ENCODE measurements around the gene BEST2.
A peak's percentile ranks its signal among the peaks of the same experiment; 100 is the strongest.

The BEST2 gene

GRCh38 chr19:12772323-12772722, 20.7 kb downstream of the BEST2 start:
- DNase-seq: no peak

DNA sequence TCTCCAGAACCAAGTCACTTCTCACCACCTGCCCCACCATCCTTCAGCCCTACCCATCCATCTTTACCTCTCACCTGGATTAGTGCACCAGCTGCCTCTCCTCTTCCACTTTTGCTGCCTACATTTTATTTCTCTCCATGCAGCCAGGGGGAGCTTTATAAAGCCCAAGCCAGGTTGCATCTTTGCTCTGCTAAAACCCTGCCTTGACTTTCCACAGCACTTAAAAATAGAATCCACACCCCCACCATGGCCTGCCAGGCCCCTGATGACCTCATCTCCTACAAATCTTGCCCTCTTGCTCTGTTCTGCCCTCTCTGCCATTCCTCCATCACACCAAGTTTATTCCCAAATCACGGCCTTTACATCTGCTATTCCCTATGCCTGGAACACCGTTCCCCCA, 22.0 kb downstream of the BEST2 start:
- DNase-seq: no peak

DNA sequence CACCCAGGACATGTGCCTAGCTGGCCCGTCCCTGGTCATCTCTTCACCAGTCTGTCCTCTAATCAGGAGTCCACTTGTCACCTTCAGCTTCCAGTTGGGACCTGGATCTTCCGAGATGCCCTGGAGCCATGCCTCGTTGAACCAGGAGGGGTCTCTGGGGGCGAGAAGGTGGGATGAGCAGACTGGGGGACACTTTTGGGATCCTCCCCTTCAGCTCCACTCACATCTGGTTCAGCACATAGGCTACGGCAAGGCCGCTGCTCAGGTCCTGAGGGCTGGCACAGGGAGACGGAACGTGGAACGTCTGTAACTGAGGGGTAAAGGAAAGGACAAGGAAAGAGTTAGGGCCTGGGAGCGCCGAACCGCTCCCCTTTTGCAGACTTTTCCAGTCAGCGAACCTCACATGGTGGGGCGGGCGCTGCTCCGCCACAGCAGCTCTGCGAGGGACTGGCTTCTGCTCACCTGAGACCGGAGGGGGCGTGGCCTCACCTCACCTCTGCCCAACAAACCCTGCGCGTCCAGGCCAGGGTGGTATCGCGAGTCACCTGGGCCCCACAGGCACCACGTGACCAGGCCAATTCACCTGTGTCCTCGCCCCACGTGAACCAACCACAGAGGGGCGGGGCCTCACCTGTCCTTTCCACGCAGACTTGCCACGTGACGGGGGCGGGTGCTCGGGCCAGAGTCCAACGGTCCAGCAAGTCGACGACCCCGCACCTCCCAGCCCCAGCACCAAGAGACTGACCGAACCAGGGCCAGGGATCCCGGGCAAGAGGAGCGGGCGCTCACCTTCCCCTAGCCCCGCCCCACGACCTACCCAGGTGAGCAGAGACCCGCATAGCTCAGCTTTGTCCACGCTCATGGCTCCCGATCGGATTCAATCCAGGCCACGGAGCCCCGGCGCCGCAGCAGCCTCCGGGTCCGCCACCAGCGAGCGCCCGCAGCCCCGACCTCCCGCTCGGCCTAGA, 23.3 kb downstream of the BEST2 start, which contains the start of gene HOOK2:
TSS of gene HOOK2 (minus strand) at position 965 of the 968 bp plus-strand sequence. CDS start at position 862, 103 bp downstream.
- DNase-seq: no peak

DNA sequence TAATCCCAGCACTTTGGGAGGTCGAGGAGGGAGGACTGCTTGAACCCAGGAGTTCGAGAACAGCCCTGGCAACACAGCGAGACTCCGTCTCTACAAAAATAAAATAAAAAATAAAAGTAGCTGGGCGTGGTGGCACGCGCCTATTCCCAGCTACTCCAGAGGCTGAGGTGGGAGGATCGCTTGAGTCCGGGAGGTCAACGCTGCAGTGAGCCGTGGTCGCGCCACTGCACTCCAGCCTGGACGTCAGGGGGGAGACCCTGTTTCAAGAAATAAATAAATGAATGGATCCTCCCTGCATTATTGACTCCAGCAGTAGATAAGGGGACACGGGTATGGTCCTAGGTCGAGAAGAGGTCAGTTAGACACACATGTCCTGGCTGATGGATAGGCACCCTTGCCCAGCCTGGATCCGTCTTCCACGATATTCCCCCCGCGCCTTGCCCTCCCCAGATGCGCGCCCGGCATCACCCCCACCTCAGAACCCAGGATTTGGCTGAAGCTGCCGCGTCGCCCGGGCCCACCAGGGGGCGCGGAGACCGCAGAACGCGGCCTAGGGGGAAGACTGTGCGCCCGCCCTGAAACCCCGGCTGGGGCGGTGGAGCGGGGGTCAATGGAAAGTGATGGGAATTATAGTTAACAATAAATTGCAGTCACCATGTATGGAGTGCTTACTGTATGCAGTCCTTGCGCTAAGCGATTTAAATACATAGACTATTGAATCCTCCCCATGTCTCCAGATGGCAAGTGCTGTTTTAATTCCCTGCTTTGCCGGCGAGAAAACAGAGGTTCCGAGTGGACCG, 25.8 kb downstream of the BEST2 start:
- no peak for DNase-seq

GRCh38 chr19:12778017-12778904, 26.7 kb downstream of the BEST2 start:
- peak; percentile 48 for DNase-seq

DNA sequence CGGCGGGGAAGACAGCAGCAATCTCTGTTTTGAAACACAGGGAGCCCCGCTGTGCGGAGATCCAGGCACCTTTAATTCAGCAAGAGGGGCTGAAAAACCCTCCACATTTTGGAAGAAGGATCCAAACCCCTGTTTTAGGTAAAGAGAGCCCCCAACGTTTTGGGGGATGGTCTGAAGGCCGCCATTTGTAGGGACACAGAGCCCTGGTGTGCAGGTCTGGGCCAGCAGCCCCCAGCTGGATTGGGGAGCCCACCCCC, 27.2 kb downstream of the BEST2 start:
- DNase-seq: no peak

GRCh38 chr19:12779162-12779993, 27.8 kb downstream of the BEST2 start:
- DNase-seq: no peak

GRCh38 chr19:12782174-12782423, 30.5 kb downstream of the BEST2 start:
- DNase-seq: no peak

DNA sequence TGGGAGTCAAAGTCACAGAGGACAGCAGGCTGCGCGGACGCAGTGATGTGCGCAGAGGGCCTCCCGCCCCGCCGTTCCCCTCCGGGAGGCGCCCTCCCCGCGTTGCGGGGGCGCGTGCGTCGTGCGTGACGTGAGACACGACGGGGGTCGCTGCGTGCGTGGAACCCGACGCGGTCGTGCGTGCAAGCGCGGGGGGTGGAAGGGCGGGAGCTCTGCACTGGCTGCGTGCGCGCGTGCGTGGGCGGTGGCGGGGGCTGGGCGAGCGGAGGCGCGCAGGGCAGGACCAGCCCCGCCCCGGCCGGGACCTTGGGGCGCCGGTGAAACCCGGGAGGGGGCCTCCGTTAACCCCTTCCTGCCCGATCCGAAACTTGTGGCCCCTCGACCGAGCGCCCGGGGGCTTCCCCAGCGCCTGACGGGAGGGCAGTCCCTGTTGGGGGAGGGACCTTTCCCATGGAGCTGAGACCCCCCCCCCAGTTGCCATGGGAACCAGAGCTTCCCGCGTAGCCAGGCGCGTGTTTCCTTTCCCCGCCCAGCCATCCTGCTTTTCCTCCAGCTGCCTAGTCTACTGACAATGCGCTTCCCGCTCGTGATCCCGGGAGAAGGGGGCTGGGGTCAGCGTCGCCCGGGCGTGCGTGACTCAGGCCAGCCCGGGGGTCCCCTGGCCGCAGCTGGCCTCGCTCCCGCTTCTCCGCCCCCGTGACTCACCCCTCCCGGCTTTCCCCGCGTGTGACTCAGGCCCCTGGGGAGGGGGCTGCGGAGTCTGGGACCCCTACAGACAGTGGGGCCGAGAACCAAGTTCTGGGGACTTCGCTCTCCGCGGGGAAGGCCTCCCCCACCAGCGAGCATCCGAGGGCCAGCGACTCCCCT, 31.1 kb downstream of the BEST2 start:
- DNase-seq: no peak

DNA sequence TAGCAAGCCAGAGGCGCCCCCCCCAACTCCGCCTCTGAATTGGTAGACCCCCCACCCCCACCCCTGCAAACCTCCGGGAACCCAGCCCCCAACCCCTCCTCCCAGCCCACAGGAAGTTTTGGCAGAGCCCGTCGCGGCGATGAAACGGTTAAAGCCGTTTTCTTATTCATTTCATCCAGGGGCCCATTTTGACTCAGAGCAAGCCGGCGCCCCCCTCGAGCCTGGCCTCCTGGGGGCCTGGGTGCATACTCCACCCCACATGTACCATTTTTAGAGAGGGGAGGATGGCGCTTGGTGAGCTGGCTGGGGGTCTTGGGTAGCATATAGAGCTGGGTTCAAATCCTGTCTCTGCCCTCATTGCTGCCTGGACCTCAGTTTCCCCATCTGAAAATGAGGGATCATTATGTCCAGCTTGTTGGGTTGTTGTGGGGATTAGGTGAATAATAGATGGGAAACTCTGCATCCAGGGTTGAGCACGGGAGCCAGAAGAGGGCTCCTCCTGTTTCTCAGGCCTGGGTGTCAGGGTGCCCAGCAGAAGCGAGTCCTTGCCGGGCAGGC, 31.8 kb downstream of the BEST2 start:
- no peak for DNase-seq

- no peak for DNase-seq
Measured at GRCh38 chr19:12783849-12784393, 32.3 kb downstream of the BEST2 start.

- no peak for DNase-seq
Measured at GRCh38 chr19:12784394-12784870, 32.8 kb downstream of the BEST2 start.

DNA sequence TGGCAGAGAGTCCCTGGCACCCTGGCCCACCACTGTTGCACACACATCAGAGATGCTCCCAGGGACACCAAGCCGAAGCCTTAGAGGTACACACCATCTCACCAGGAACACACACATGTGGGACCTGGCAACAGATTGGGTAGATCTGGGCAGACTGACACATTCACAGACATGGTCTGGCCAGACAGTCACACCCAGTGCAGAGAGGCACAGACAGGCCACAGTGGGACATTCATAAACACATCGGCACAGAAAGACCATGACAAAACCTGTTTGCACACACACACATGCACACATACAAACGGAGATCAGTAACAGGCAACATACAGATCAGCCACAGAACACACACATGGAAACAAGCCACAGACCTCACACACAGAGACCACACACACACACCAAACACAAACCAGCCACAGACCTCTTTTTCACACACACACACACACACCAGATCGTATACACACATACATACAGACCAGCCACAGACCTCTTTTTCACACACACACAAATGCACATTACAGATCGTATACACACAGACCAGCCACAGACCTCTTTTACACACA, 33.4 kb downstream of the BEST2 start:
- no peak for DNase-seq

- no peak for DNase-seq
Measured at GRCh38 chr19:12785431-12786031, 33.9 kb downstream of the BEST2 start.

DNA sequence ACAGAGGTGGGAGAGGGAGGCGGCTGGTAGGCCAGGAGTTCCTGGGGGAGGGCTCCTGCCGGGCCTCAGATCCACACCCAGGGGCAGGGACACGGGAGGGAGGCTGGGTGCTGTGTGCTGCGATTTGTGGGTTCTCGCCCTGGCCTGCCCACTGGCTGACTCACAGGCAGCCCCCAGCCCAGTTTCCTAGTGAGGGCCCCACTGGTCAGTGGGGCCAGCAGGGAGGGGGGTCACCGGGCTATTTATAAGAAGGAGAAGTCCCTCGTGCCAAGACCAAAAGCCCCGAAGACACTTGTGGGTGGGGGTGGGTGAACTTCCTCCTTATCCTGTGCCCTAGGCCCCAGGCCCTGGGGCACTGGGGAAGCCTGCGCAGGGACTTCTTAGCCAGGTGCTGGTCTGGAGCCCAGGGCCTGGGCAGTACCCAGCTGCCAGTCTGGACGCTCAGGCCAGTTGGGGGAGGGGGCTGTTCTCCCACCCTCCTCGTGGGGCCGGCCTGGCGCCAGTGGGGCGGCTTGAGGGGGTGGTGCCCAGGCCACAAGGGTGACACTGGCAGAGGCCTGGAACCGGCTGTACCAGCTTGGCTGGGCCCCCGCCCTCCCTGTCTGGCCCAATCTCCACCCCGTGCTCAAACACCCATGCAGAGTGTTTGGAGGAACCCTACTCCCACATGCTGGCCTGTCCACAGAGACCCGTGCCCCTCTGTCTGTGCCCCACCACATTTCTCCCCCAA, 34.7 kb downstream of the BEST2 start:
- no peak for DNase-seq

DNA sequence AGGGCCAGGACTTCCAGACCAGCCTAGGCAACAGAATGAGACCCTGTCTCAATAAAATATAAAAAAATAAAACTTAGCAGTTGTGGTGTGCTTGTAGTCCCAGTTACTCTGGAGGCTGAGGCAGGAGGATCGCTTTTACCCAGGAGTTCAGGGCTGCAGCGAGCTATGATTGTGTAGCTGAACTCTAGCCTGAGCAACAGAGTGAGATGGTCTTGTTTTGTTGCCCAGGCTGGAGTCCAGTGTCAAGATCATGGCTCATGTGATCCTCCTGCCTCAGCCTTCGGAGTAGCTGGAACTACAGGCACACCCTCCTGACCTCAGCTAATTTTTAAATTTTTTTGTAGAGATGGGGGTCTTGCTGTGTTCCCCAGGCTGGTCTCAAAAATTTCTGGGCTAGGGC, 35.4 kb downstream of the BEST2 start:
- no peak for DNase-seq

GRCh38 chr19:12787458-12787857, 35.9 kb downstream of the BEST2 start:
- DNase-seq: no peak

- no peak for DNase-seq
Measured at GRCh38 chr19:12788042-12788681, 36.6 kb downstream of the BEST2 start.

DNA sequence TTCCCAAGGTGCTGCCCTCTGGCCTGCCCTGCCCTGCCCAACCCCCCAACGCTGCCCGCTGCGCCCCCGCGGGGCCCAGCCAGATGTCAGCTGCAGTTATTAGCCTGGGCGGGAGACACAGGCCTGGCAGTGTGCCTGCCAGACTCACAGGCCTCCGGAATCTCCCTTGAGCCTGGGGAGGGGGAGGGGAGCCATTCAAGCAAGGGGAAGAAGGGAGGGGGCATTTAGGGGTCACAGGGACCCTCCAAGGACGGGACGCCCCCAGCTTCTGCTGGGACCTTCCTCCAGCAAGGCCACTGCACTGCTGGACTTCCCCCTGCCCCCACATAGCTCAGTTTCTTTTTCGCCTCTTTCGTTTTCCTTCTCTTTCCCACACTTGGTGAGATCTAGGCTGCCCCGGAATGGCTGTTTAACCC, 37.1 kb downstream of the BEST2 start:
- DNase-seq: no peak

Data from NCI-H524 treated with DMSO at 0.1 percent for 48 hours (cell line).